ENCODE data around the gene PRDM12.

The PRDM12 gene

GRCh38 chr9:130632081-130632710 is 32.2 kb upstream of the PRDM12 start:
- DNase-seq (ENCODE audit: low read depth), result no peak
- no peak for TF ChIP-seq CTCF (conservative IDR thresholded peaks at IDR 0.05; ENCODE audit: control insufficient read depth, insufficient read depth, low read depth, low read length)
- H3K4me3 ChIP-seq (ENCODE audit: control insufficient read depth, low read depth, low read length), result no peak overlapping the region

GRCh38 chr9:130632841-130633240 is 31.6 kb upstream of the PRDM12 start:
- no peak for TF ChIP-seq CTCF (conservative IDR thresholded peaks at IDR 0.05; ENCODE audit: control insufficient read depth, insufficient read depth, low read depth, low read length)
- DNase-seq (ENCODE audit: low read depth), result no peak
- no peak overlapping the region for H3K4me3 ChIP-seq (ENCODE audit: control insufficient read depth, low read depth, low read length)

- DNase-seq (ENCODE audit: low read depth), result no peak
- no peak for TF ChIP-seq CTCF (conservative IDR thresholded peaks at IDR 0.05; ENCODE audit: control insufficient read depth, insufficient read depth, low read depth, low read length)
- H3K4me3 ChIP-seq (ENCODE audit: control insufficient read depth, low read depth, low read length), result no peak overlapping the region
These were observed 30.8 kb upstream of the PRDM12 start for GRCh38 chr9:130633336-130634190.

GRCh38 chr9:130634191-130634768 is 30.1 kb upstream of the PRDM12 start:
- no peak for DNase-seq (ENCODE audit: low read depth)
- no peak for TF ChIP-seq CTCF (conservative IDR thresholded peaks at IDR 0.05; ENCODE audit: control insufficient read depth, insufficient read depth, low read depth, low read length)
- H3K4me3 ChIP-seq (ENCODE audit: control insufficient read depth, low read depth, low read length), result no peak overlapping the region

- TF ChIP-seq CTCF (conservative IDR thresholded peaks at IDR 0.05; ENCODE audit: control insufficient read depth, insufficient read depth, low read depth, low read length), result no peak
- H3K4me3 ChIP-seq (ENCODE audit: control insufficient read depth, low read depth, low read length), result no peak overlapping the region
- DNase-seq (ENCODE audit: low read depth), result no peak
These were observed 29.6 kb upstream of the PRDM12 start for GRCh38 chr9:130634801-130635200.

- no peak for DNase-seq (ENCODE audit: low read depth)
- no peak overlapping the region for H3K4me3 ChIP-seq (ENCODE audit: control insufficient read depth, low read depth, low read length)
- no peak for TF ChIP-seq CTCF (conservative IDR thresholded peaks at IDR 0.05; ENCODE audit: control insufficient read depth, insufficient read depth, low read depth, low read length)
These were observed 29.1 kb upstream of the PRDM12 start for GRCh38 chr9:130635306-130635705.

All from fibroblast of mammary gland (primary cell).